NCI-H524 treated with DMSO at 0.1 percent for 48 hours (cell line): Measurements from ENCODE around the gene BACE2.
"Not testable (repeated sequence)": the region's sequence is repeated elsewhere in the genome, so short reads cannot be mapped to it uniquely, and the experiment has no call there.

Experiments used
- DNase-seq: peaks from one replicate; lab custom pipeline; 2025; lab: John Stamatoyannopoulos, UW

BACE2 gene

GRCh38 chr21:41215856-41216408 is 48.0 kb downstream of the BACE2 start:
- no peak for DNase-seq

- no peak for DNase-seq
Measured at GRCh38 chr21:41216486-41216885, 48.5 kb downstream of the BACE2 start.

- no peak for DNase-seq
Measured at GRCh38 chr21:41217671-41218385, 49.9 kb downstream of the BACE2 start.

- DNase-seq, result no peak
Measured at GRCh38 chr21:41219498-41220207, 51.7 kb downstream of the BACE2 start.

GRCh38 chr21:41220208-41220733 is 52.3 kb downstream of the BACE2 start:
- DNase-seq, result no peak

- DNase-seq, result no peak
Measured at GRCh38 chr21:41222247-41223068, 54.5 kb downstream of the BACE2 start.

GRCh38 chr21:41226853-41227252 is 58.9 kb downstream of the BACE2 start:
- no peak for DNase-seq

GRCh38 chr21:41227357-41228005 is 59.5 kb downstream of the BACE2 start:
- no peak for DNase-seq

- no peak for DNase-seq
Measured at GRCh38 chr21:41228006-41228370, 60.0 kb downstream of the BACE2 start.

- DNase-seq, result no peak
Measured at GRCh38 chr21:41228492-41228891, 60.5 kb downstream of the BACE2 start.

GRCh38 chr21:41228958-41229357 is 61.0 kb downstream of the BACE2 start:
- no peak for DNase-seq

- DNase-seq, result no peak
Measured at GRCh38 chr21:41229509-41230248, 61.7 kb downstream of the BACE2 start.

- no peak for DNase-seq
Measured at GRCh38 chr21:41230497-41230896, 62.5 kb downstream of the BACE2 start.

GRCh38 chr21:41231060-41231459 is 63.1 kb downstream of the BACE2 start:
- DNase-seq, result no peak

- DNase-seq, result no peak
Measured at GRCh38 chr21:41232013-41232412, 64.1 kb downstream of the BACE2 start.

GRCh38 chr21:41233916-41234315 is 66.0 kb downstream of the BACE2 start:
- DNase-seq, result no peak

- DNase-seq, result no peak
Measured at GRCh38 chr21:41234569-41234968, 66.6 kb downstream of the BACE2 start.

- DNase-seq, result no peak
Measured at GRCh38 chr21:41235201-41235600, 67.2 kb downstream of the BACE2 start.

- no peak for DNase-seq
Measured at GRCh38 chr21:41236352-41236973, 68.5 kb downstream of the BACE2 start.

- DNase-seq, result not testable (repeated sequence)
Measured at GRCh38 chr21:41238081-41238796, 70.3 kb downstream of the BACE2 start.
